ENCODE results near the gene TRAF7. TPM values are rescaled to one million over a fixed set of nuclear protein-coding genes. Genes with fewer than 3 reads are reported as not detected.

TRAF7 gene
- polyA plus RNA-seq, 4 donors: 41.7 to 56.9 (median 50.5) TPM

- DNase-seq (ENCODE audit: low read depth in 4 of 4, low spot score in 3 of 4): no peak
Measured at GRCh38 chr16:2180461-2180860, 24.9 kb downstream of the TRAF7 start.

GRCh38 chr16:2180962-2181923, 25.7 kb downstream of the TRAF7 start:
- DNase-seq (ENCODE audit: low read depth in 4 of 4, low spot score in 3 of 4): no peak

GRCh38 chr16:2181952-2182351, 26.4 kb downstream of the TRAF7 start:
- DNase-seq (ENCODE audit: low read depth in 4 of 4, low spot score in 3 of 4): no peak

- no peak for DNase-seq (ENCODE audit: low read depth in 4 of 4, low spot score in 3 of 4)
Measured at GRCh38 chr16:2183671-2184070, 28.1 kb downstream of the TRAF7 start.

GRCh38 chr16:2184346-2184745, 28.8 kb downstream of the TRAF7 start:
- DNase-seq (ENCODE audit: low read depth in 4 of 4, low spot score in 3 of 4): no peak

GRCh38 chr16:2184962-2185361, 29.4 kb downstream of the TRAF7 start:
- DNase-seq (ENCODE audit: low read depth in 4 of 4, low spot score in 3 of 4): no peak

- DNase-seq (ENCODE audit: low read depth in 4 of 4, low spot score in 3 of 4): no peak
Measured at GRCh38 chr16:2186064-2186463, 30.5 kb downstream of the TRAF7 start.

- no peak for DNase-seq (ENCODE audit: low read depth in 4 of 4, low spot score in 3 of 4)
Measured at GRCh38 chr16:2186505-2186904, 30.9 kb downstream of the TRAF7 start.

GRCh38 chr16:2187212-2187611, 31.6 kb downstream of the TRAF7 start:
- no peak for DNase-seq (ENCODE audit: low read depth in 4 of 4, low spot score in 3 of 4)

GRCh38 chr16:2188395-2188794, 32.8 kb downstream of the TRAF7 start:
- DNase-seq (ENCODE audit: low read depth in 4 of 4, low spot score in 3 of 4): no peak

GRCh38 chr16:2189252-2189893, 33.8 kb downstream of the TRAF7 start:
- no peak for DNase-seq (ENCODE audit: low read depth in 4 of 4, low spot score in 3 of 4)

GRCh38 chr16:2190002-2190658, 34.5 kb downstream of the TRAF7 start:
- DNase-seq (ENCODE audit: low read depth in 4 of 4, low spot score in 3 of 4): no peak

- no peak for DNase-seq (ENCODE audit: low read depth in 4 of 4, low spot score in 3 of 4)
Measured at GRCh38 chr16:2190659-2191445, 35.3 kb downstream of the TRAF7 start.

GRCh38 chr16:2191446-2191706, 35.8 kb downstream of the TRAF7 start:
- DNase-seq (ENCODE audit: low read depth in 4 of 4, low spot score in 3 of 4): no peak

GRCh38 chr16:2194166-2194834, 38.7 kb downstream of the TRAF7 start:
- no peak for DNase-seq (ENCODE audit: low read depth in 4 of 4, low spot score in 3 of 4)

GRCh38 chr16:2194852-2195321, 39.3 kb downstream of the TRAF7 start:
- DNase-seq (ENCODE audit: low read depth in 4 of 4, low spot score in 3 of 4): no peak

- DNase-seq (ENCODE audit: low read depth in 4 of 4, low spot score in 3 of 4): no peak
Measured at GRCh38 chr16:2195322-2196161, 40.0 kb downstream of the TRAF7 start.

- no peak for DNase-seq (ENCODE audit: low read depth in 4 of 4, low spot score in 3 of 4)
Measured at GRCh38 chr16:2196162-2196980, 40.8 kb downstream of the TRAF7 start, which contains the start of gene CASKIN1. Gene CASKIN1, minus strand, starts transcription at chr16:2196605. Its CDS starts 173 bp downstream, at chr16:2196432.
